Activated T-cell treated with anti-CD3 and anti-CD28 coated beads for 1 hour (primary cell): ENCODE results near the gene PAPLN.
"Not testable (repeated sequence)": the region's sequence is repeated elsewhere in the genome, so short reads cannot be mapped to it uniquely, and the experiment has no call there.

Experiments used
- DNase-seq: peaks from one replicate; pipeline ENCODE4 v3.0.0-alpha.2; 2020; ENCODE audit warnings: low read depth

Gene PAPLN

GRCh38 chr14:73290279-73290678 is 53.0 kb downstream of the PAPLN start:
- DNase-seq, result no peak

- DNase-seq, result no peak
Measured at GRCh38 chr14:73293782-73294781, 56.8 kb downstream of the PAPLN start.

DNA sequence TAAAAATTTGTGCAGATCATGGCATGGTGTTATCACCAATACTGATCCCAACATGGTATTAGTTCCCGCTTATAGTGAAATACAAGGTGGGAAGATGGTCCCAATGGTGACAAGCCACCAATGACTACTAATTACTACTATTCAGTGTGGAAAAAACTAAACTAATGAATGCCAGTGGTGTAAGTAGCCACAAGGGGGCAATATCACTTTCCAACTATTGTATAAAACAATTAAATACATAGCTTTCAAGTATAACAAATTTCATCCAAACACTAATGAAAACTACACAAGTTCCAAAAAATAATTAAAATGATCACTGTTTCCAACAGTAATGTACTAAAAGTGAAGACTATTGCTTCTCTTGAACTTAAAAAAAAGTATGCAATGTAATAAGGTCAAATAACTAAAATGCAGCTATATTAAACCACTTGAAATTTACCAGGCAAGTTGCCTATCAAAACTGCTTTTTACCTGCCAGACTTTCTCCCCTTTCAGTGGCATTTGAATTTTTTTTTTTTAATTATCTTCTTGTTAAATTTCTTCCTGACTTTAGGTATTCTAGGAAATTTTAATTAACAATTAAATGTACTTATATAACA is 58.0 kb downstream of the PAPLN start:
- no peak for DNase-seq

DNA sequence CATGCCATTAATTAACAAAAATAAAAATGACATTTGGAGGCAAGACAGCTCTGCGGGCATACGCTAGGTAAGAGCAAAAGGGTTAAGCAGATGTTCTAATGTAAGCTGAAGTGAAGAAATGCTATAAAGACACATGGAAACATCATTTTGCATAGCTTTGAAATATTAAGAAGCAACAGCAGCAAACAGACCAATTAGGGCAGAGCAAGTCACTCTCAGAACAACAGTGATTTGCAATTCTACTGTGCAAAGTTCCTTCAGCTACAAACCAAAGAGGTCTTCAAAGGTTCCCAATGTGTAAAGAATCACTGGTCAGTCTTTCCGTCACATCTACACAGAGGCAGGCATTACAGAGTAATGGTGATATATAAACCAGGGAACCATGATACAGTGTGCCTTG is 68.2 kb downstream of the PAPLN start:
- DNase-seq, result no peak

DNA sequence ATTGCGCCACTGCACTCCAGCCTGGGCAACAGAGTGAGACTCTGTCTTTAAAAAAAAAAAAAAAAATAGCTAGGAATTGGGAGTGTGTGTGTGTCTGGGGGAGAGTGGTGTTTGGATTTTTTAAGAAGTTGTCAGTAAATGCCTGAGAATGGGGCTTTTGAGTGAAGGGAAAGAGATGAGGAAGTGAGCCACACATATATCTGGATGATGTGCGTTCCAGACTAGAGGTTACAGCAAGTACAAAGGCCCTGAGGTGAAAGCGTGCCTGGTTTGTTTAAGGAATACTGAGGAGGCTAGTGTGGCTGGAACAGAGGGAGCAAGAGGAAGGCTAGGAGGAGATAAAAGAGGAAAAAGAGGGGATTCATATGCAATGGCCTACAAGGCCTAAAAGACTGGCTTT is 70.0 kb downstream of the PAPLN start:
- DNase-seq, result no peak

DNA sequence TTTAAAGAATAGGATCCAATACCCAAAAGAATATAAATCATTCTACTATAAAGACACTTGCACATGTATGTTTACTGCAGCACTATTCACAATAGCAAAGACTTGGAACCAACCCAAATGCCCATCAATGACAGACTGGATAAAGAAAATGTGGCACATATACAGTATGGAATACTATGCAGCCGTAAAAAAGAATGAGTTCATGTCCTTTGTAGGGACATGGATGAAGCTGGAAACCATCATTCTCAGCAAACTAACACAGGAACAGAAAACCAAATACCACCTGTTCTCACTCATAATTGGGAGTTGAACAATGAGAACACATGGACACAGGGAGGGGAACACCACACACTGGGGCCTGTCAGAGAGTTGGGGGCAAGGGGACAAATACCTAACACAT is 71.9 kb downstream of the PAPLN start:
- DNase-seq, result not testable (repeated sequence)

DNA sequence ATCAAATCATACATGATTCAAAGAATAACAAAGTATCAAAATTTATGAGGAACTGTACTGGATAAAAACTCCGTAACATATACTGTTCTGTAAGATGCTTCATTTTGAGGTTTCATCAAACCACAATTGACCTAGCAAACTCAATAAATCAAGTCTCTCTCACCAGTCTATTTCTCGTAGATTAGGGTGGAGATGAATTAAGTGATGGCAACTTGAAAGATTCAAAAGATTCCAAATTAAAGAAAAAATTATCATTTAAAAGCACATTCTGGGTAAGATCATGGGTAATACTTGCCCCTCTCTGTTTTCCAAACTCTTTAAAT is 74.4 kb downstream of the PAPLN start:
- no peak for DNase-seq

DNA sequence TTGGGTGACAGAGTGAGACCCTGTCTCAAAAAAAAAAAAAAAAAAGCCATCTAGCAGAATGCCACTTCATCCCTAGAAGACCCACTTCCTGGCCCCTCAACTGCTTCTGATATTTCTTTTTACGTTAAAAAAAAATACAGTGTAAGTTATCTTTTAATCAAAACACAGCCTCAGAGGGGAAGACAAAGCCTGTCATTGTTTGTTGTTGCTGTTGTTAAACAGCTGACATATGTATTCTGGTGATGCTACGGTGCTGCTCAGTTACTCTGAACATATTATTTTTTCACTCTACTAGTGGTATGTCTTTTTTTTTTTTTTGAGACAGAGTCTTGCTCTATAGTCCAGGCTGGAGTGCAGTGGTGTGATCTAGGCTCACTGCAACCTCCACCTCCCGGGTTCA is 75.4 kb downstream of the PAPLN start:
- no peak for DNase-seq

- DNase-seq, result no peak
Measured at GRCh38 chr14:73313151-73313550, 75.8 kb downstream of the PAPLN start.

GRCh38 chr14:73323896-73324399 is 86.6 kb downstream of the PAPLN start:
- DNase-seq, result no peak
